AG09319 (cell line): ENCODE measurements around the gene HADHB.

Source experiments
- DNase-seq: peaks from one replicate; pipeline ENCODE4 v3.0.0-alpha.2; 2010; ENCODE audit warnings: low read depth; ENCODE audit errors: extremely low read depth
- TF ChIP-seq, protein P1 (sequence below): IDR thresholded peaks from 2 replicates; pipeline ENCODE4 v1.5.1; 2011; ENCODE audit warnings: low read depth, mild to moderate bottlenecking, inconsistent platforms, low read length, moderate library complexity

HADHB gene

DNA sequence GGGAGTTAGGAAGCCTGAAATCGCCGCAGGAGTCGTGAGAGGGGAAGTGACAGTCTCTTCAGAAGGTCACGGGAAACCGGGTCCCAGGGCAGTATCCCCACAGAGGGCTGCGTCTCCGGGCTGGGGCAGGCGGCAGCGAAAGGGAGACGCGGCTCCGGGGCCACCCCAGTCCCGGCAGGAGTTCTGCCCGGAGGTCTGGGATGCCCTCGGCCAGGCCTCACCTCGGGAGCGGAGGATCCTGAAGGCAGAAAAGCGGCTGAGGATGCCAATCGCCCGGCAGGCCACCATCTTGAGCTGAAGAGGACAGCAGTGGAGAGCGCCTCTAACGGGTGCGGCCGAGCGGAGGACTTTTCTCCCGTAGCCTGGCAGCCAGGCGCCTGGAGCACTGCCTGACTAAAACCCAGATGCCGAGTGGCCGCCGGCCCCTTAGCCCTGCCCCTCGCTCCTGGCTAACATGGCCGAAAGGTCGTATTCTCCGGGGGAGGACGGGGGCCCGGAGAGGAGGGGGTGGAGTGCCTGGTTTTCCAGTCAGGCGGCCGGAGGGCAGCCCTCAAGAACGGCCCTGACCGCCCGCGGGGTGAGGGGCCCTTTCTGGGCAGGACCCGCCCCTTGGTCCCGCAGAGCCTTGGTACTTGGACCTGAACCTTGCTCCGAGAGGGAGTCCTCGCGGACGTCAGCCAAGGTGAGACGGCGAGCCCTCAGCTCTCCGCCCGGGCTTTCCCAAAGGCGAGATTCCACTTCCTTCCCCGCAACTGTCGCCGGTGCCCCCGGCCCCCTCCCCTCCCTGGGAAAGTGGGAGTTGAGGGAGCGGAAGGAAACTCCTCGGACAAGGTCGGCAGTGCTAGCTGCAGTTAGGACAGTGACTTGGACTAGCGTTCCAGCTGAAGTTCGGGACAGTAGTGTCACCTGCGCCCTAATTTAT lies at the start of gene HADHB, which contains the start of gene HADHA:
TSS of gene HADHB (plus strand) at position 631 of the 922 bp plus-strand sequence. CDS start 9,316 bp downstream, outside the sequence.
TSS of gene HADHA (minus strand) at position 324 of the 922 bp plus-strand sequence. CDS start at position 288, 36 bp downstream.
- peak; percentile 78 for DNase-seq
- TF ChIP-seq, protein P1, sequence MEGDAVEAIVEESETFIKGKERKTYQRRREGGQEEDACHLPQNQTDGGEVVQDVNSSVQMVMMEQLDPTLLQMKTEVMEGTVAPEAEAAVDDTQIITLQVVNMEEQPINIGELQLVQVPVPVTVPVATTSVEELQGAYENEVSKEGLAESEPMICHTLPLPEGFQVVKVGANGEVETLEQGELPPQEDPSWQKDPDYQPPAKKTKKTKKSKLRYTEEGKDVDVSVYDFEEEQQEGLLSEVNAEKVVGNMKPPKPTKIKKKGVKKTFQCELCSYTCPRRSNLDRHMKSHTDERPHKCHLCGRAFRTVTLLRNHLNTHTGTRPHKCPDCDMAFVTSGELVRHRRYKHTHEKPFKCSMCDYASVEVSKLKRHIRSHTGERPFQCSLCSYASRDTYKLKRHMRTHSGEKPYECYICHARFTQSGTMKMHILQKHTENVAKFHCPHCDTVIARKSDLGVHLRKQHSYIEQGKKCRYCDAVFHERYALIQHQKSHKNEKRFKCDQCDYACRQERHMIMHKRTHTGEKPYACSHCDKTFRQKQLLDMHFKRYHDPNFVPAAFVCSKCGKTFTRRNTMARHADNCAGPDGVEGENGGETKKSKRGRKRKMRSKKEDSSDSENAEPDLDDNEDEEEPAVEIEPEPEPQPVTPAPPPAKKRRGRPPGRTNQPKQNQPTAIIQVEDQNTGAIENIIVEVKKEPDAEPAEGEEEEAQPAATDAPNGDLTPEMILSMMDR = peak; percentile 26

DNA sequence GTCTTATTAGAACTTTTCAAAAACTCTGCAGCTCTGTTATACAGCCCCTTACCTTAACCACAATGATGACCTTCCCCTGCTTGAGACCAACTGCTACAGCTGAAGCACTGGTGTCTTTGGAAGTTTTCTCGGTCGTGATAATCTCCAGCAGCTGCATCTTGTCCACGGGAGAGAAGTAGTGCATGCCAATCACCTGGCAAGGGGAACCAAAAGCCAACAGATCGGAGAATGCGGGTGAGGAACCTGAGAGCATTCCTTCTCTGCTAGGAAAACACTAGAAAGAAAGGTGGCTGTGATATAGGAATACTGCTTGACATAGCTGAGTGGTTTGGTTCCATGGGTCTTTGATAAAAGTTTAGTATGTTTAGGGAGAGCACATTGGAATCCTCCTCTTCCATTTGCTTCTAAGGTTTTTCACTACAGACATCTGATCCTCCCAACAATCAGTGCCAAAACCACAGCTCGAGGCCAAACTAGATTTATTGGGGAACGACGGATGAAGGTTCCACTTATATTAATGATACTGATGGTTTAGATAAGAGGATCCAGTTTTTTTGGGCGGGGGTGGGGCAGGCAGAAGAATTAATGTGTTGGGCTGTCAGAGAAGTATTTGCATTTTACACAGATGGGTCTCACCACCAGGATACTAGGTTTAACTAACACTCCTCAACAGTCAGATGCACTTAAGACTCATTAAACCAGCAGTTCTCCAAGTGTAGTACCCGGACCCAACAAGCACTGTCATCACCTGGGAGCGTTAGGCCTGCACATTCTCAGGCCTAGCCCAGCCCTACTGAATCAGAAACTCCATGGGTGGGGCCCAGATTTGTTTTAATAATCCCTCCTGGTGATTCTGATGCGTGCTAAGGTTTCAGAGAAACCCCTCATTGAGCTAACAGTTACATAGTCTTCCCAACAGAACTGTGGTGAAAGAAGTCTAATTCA lies 49.4 kb upstream of the HADHB start:
- DNase-seq = no peak
- TF ChIP-seq, protein P1 = no peak

DNA sequence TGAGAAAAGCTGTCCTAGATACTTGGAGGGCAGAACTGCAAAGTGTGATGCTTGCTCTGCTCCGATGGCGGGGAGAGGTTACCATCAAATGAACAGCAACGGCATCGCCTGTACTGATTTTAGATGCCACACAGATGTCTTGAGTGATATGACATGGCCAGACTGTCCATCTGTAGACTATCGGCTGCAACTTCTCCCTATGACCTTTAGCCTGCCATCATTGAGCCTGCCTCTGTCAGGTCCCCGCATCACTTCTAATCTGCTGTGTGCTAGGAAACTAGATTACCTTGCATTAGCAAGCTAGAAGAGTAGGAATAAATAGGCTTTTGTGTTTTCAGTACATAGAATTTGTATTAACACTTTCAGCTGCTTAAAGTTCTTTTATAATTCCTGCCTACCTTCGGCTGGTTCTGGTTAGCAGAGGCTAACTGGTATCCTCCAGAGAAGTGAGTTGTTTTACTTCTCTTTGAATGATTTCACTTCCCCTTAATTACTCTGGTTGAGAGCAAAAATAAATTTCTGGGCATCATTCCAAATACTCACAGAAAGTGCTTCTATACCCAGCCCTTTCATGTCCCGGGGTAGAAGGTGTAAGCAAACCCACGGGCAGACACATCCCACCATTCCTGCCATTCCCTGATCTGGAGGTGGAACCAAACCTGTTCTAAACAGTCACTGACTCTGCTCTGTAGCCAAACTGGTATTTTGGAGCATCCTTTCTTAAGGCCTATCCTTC lies 47.9 kb upstream of the HADHB start:
- DNase-seq = no peak
- TF ChIP-seq, protein P1 = no peak

DNA sequence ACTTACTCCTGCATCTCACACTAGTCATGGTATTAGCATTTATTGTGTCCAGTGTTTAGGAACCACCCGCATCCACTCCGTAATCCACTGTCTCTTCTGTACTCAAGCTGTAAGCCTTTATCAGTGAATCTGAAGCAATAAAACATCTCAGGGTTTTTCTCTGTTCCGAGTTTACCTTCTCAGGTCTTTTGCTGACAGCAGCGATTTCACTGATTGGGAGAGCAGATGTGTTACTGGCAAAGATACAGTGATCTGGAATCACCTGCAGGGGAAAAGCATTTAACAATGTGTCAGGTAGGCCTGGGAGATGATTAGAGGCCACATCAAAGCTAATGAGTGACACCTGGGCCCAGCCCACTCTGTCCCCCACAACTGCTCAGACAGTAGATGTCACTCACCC lies 47.2 kb upstream of the HADHB start:
- DNase-seq = no peak

DNA sequence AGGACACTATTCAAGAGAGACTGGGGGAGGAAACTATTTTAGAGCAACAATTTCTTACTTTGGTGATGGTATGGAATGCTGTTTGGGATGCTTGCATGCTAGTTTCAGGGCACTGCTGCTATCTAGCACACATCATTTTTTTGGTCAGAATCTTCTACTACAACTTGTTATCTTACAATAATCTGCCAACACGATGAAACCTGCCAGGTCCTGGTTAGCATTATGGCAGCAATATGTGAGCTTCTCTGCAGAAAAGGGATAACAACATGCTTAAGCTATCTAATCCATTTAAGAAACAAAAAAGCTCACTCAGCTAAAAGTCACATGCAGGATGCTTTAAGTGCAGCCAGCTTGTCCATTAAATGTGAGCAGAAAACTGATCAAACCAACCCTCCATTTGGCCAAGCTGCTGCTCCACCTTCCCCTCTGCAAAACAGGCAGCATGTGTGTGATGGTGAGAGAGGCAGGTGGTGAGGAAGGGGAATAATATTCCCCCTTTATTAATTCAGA lies 41.7 kb upstream of the HADHB start:
- no peak for DNase-seq

More for the DNA sequence above, 47.2 kb upstream of the HADHB start:
- TF ChIP-seq, protein P1 = no peak

DNA sequence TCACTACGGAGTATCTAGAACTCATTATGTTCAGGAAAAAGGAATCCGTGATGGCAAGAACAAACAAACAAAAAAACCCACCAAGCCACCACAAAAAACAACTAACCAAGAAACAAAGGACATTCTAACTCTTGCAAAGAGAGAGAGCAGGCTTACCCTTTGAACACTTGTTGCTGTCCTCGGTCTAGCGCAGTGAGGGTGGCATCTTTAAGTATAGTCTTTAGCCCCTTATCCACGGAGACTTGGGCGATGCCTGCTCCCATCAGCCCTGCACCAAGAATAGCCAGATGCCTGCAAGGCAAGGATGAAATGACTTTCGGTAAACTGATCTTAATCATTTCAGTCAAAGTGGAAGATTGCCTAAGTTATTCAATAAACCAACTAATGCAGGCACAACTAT lies 40.8 kb upstream of the HADHB start:
- no peak for DNase-seq
- TF ChIP-seq, protein P1 = no peak

More for the DNA sequence above, 41.7 kb upstream of the HADHB start:
- TF ChIP-seq, protein P1 = no peak
